Stimulated activated CD8-positive, alpha-beta memory T cell treated with anti-CD3 and anti-CD28 coated beads, Interleukin-12 subunit alpha, Interleukin-12 subunit beta, amount 100 ng/mL, for 24 hours (primary cell): Measurements from ENCODE around the gene CSRP1.
"Not testable (repeated sequence)": the region's sequence is repeated elsewhere in the genome, so short reads cannot be mapped to it uniquely, and the experiment has no call there.

Source experiments
- DNase-seq: peaks from one replicate; pipeline ENCODE4 v3.0.0-alpha.2; 2020; ENCODE audit errors: extremely low read depth

CSRP1 gene

GRCh38 chr1:201496296-201496690 is 10.6 kb downstream of the CSRP1 start:
- DNase-seq = no peak

GRCh38 chr1:201495551-201496295 is 11.2 kb downstream of the CSRP1 start:
- DNase-seq = no peak

DNA sequence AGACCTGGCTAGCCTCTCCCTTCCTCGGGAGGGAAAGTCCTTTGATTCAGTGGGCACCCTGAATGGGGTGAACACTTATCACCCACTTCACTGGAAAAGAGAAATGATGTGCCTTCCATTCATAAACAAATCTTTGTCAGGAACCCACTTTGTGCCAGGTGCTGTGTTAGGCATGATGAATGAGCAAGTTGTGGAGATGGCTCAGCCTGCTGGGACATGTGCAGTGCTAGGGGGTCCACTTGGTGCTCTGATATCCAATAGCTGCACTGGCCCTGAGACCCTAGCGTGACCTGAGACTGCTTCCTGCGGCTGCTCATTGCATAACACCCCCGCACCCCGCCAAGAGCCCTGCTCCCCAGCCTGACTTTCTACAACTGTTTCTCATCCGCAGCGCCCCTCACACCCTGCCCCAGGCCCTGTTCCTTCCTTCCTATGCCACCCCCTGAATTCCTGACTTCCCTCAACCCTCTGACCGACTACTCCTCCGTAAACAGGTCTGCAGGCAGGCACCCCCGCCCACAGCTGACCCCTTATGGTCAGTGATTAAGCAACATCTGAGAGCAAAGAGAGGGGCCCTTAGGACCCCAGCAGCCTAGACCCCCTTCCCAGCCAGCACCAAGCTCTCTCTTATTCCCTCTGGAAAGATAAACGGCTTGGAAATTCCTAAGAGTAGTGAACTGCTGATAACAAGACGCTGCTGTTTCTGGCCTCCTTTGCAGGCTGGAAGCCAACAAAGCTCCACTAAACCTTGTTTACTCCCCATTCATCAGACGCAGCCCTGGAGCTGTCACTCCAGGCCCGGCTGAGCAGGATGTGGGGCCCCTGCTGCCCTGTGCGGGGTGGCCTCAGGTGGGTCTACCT is 12.9 kb downstream of the CSRP1 start:
- DNase-seq = no peak

- not testable (repeated sequence) for DNase-seq
Measured at GRCh38 chr1:201493026-201493656, 13.8 kb downstream of the CSRP1 start.

DNA sequence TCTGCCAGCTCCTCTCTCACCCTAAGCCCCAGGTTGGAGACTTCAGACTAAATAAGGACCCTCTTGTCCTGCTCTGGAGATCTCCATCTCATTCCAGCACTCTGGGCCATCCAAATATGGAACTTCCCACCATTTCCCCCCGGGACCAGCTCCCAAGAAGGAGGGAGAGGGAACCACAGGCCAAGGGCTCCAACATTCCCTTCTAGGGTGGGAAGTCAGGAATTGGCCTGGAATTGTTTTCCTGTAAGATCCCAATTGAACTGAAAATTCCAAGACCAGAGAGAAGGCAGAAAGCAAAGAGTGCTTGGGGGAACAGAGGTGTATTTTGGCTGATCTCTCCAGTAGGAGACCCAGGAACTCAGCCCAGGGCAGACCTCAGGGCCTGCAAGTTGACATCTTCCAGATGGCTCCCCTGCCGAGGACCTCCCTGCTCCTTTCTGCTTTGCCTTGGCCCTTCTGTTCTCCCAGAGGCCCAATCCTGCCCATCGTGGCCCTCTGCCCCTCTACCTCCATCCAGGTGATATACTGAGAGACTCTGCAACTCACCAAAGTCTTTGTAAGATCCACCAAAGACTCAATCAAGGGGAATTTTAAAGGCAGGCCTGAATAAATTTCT is 14.9 kb downstream of the CSRP1 start:
- no peak for DNase-seq

GRCh38 chr1:201490708-201491131 is 16.2 kb downstream of the CSRP1 start:
- DNase-seq = no peak

DNA sequence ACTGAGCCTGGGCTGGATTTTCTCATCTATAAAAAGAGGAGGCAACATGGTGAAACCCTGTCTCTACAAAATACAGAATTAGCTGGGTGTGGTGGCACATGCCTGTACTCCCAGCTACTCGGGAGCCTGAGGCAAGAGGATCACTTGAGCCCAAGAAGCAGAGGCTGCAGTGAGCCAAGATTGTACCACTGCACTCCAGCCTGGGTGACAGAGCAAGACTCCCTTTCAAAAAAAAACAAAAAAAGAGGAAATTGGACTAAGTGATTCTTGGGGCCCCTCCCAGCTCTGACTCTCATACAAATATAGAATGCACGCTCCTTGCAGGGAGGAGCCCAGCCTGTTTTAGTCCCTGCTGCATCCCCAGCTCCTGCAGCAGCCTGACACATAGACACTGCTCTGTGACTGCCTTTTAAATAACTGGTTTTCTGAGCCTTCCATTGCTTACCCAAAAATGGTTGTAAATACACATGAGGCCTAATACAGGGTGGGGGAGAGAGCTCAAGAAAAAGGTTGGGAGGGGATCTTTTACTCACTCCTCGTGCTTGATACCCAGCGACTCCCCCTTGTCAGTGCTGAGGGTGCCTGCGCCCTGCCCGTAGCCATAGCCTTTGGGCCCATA is 17.2 kb downstream of the CSRP1 start:
- no peak for DNase-seq

- no peak for DNase-seq
Measured at GRCh38 chr1:201488830-201489589, 17.9 kb downstream of the CSRP1 start.

GRCh38 chr1:201487742-201488141 is 19.2 kb downstream of the CSRP1 start:
- no peak for DNase-seq

GRCh38 chr1:201486187-201486586 is 20.7 kb downstream of the CSRP1 start:
- no peak for DNase-seq

DNA sequence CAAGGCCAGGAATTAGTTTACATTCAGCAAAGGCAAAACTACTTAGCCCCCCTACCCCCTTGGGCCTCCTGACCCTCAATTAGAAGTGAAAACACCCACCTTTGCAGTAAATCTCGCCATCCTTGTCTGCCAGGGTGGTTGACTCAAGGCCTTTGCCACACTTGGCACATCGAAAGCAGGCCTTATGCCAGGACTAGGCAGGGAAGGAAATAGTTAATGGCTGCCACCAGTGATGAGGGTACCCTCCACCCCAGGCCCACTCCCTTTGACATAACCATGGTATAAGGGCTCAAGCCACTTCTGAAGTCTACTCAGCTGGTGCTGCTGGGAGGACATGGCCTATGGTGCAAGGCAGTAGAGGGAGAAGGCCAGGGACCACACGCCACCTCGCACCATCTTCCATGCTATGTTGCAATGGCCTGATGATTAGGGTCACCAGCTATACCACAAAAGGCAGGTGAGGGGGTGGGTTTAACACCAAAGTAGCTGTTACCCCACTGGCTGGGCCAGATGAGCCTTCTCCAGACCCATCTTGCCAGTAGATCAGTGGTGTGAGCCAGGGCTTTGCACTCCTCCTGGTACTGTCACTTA is 21.6 kb downstream of the CSRP1 start:
- DNase-seq = no peak

GRCh38 chr1:201483373-201483949 is 23.5 kb downstream of the CSRP1 start:
- no peak for DNase-seq

DNA sequence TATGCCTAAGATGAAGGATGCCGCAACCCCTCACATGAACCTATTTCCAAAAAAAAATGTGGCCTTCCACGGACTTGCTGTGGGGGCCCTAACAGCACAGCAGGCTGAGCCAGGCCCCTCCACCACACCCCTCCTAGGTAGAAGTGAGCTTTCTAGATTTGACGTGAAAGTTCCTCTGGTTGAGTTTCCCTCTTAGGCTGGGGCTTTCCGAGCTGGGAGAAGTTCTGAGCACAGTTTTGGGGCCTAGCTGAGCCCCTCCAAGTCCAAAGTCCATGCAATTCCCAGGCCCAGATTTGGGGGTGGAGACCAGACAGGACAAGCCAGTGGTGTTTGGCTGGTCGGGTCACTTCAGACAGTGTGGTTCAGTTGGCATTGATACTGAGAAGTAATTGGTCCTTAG is 24.2 kb downstream of the CSRP1 start:
- DNase-seq = no peak

- DNase-seq = peak; percentile 51
Measured at GRCh38 chr1:201481761-201482493, 25.0 kb downstream of the CSRP1 start.

DNA sequence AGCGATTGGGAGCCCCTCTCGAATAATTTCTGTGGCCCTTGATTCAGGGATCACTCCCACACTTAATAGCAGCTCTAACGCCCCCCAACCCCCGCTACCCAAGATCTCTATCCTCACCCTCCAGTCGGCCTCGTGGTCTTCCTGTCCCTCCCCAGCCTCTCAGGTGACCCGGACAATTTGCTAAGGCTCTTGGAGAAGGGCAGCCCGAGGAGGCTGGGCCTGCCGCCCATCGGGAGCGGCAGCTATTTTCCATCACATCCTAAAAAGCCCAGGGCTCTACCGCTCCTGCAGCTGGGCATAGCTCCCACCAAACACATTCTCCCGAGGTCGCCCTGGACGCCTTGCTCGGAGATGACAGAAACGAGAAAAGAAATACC is 25.9 kb downstream of the CSRP1 start:
- no peak for DNase-seq

GRCh38 chr1:201480231-201481003 is 26.5 kb downstream of the CSRP1 start:
- peak; percentile 44 for DNase-seq

GRCh38 chr1:201479201-201479730 is 27.7 kb downstream of the CSRP1 start:
- no peak for DNase-seq

- DNase-seq = not testable (repeated sequence)
Measured at GRCh38 chr1:201478666-201479065, 28.3 kb downstream of the CSRP1 start.
